ENCODE measurements around the gene RACGAP1. TPM values are rescaled to one million over a fixed set of nuclear protein-coding genes. Genes with fewer than 3 reads are reported as not detected.

Gene RACGAP1
- total and polyA plus RNA-seq, 2 donors (not counting 1 experiment from before 2014, with no cell fraction given) = 4.1 to 14.2 TPM

GRCh38 chr12:50017641-50018040 lies 7.7 kb downstream of the RACGAP1 start:
- no peak overlapping the region for H3K27ac Mint-ChIP-seq
- no peaks in the 10 kb centered on the region for H3K9me3 Mint-ChIP-seq (ENCODE audit: insufficient read depth)
- 80% methylated on average over 1 of the region's 6 CpGs for WGBS (ENCODE audit: insufficient coverage)
- no peak overlapping the region for H3K4me2 ChIP-seq (replicated peaks; ENCODE audit: low read depth, low read length, poor library complexity, severe bottlenecking)
- H2AFZ ChIP-seq (ENCODE audit: insufficient read depth, low read depth, low read length, poor library complexity, severe bottlenecking) = no peak overlapping the region
- POLR2A ChIA-PET = no interaction called here
- ATAC-seq (ENCODE audit: low read depth) = no peak
- TF ChIP-seq, protein P1, sequence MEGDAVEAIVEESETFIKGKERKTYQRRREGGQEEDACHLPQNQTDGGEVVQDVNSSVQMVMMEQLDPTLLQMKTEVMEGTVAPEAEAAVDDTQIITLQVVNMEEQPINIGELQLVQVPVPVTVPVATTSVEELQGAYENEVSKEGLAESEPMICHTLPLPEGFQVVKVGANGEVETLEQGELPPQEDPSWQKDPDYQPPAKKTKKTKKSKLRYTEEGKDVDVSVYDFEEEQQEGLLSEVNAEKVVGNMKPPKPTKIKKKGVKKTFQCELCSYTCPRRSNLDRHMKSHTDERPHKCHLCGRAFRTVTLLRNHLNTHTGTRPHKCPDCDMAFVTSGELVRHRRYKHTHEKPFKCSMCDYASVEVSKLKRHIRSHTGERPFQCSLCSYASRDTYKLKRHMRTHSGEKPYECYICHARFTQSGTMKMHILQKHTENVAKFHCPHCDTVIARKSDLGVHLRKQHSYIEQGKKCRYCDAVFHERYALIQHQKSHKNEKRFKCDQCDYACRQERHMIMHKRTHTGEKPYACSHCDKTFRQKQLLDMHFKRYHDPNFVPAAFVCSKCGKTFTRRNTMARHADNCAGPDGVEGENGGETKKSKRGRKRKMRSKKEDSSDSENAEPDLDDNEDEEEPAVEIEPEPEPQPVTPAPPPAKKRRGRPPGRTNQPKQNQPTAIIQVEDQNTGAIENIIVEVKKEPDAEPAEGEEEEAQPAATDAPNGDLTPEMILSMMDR (IDR thresholded peaks at IDR 0.05) = no peak
- no peak for TF ChIP-seq EZH2 (IDR thresholded peaks at IDR 0.05; ENCODE audit: borderline replicate concordance, insufficient read depth, low read depth, low read length, poor library complexity, severe bottlenecking)
- H3K79me2 ChIP-seq (ENCODE audit: control insufficient read depth, insufficient read depth, low read length) = peaks cover 59% of the 10 kb centered on the region
- H3K27me3 ChIP-seq (replicated peaks in 1 of 4; ENCODE audit: control extremely low read depth in 1 of 4, control insufficient read depth in 3 of 4, insufficient read depth in 4 of 4, low read length in 3 of 4) = no peaks in the 10 kb centered on the region
- no peak overlapping the region for H3K4me3 Mint-ChIP-seq
- H3K27me3 Mint-ChIP-seq = no peaks in the 10 kb centered on the region
- no peak overlapping the region for H3K9ac ChIP-seq (ENCODE audit: low read length)
- intact Hi-C loops (cut with micrococcal nuclease) = no loop called here
- H3K4me1 Mint-ChIP-seq = peaks cover 2% of the 10 kb centered on the region
- H3K9me3 ChIP-seq (ENCODE audit: control extremely low read depth in 1 of 3, control insufficient read depth in 2 of 3, insufficient read depth in 1 of 3, low read length in 2 of 3) = no peaks in the 10 kb centered on the region
- CTCF ChIA-PET = interaction anchor here (2.3 kb wide), 1 partner anchor 8 kb away, joined by 5 read pairs; no protein-coding TSS in a partner anchor
- H3K36me3 ChIP-seq (replicated peaks in 1 of 2; ENCODE audit: control extremely low read depth in 1 of 2, control insufficient read depth in 1 of 2, extremely low read depth in 1 of 2, insufficient read depth in 2 of 2, low read length in 1 of 2) = no peaks in the 10 kb centered on the region
- no peaks in the 10 kb centered on the region for H4K20me1 ChIP-seq (ENCODE audit: control insufficient read depth, insufficient read depth, low read length, poor library complexity, severe bottlenecking)
- no peaks in the 10 kb centered on the region for H3K4me1 ChIP-seq (ENCODE audit: control insufficient read depth in 2 of 2, insufficient read depth in 2 of 2, low read length in 2 of 2)
- H3K27ac ChIP-seq (ENCODE audit: low read length in 2 of 2) = no peak overlapping the region
- H3K4me3 ChIP-seq (ENCODE audit: control extremely low read depth in 1 of 5, extremely low read depth in 1 of 5, insufficient read depth in 1 of 5, low read depth in 2 of 5, low read length in 4 of 5) = no peak overlapping the region
- no peak for DNase-seq

GRCh38 chr12:50016501-50017475 lies 8.5 kb downstream of the RACGAP1 start:
- H3K9me3 Mint-ChIP-seq (ENCODE audit: insufficient read depth) = no peaks in the 10 kb centered on the region
- no peak overlapping the region for H3K4me2 ChIP-seq (replicated peaks; ENCODE audit: low read depth, low read length, poor library complexity, severe bottlenecking)
- peaks cover 2% of the 10 kb centered on the region for H3K4me1 Mint-ChIP-seq
- H3K27me3 ChIP-seq (replicated peaks in 1 of 4; ENCODE audit: control extremely low read depth in 1 of 4, control insufficient read depth in 3 of 4, insufficient read depth in 4 of 4, low read length in 3 of 4) = no peaks in the 10 kb centered on the region
- peaks cover 52% of the 10 kb centered on the region for H3K79me2 ChIP-seq (ENCODE audit: control insufficient read depth, insufficient read depth, low read length)
- no peaks in the 10 kb centered on the region for H4K20me1 ChIP-seq (ENCODE audit: control insufficient read depth, insufficient read depth, low read length, poor library complexity, severe bottlenecking)
- H3K4me3 Mint-ChIP-seq = no peak overlapping the region
- H3K9ac ChIP-seq (ENCODE audit: low read length) = no peak overlapping the region
- TF ChIP-seq, protein P1 (IDR thresholded peaks at IDR 0.05) = no peak
- no peak for TF ChIP-seq EZH2 (IDR thresholded peaks at IDR 0.05; ENCODE audit: borderline replicate concordance, insufficient read depth, low read depth, low read length, poor library complexity, severe bottlenecking)
- intact Hi-C loops (cut with micrococcal nuclease) = no loop called here
- DNase-seq (no peak), ATAC-seq (ENCODE audit: low read depth) (no peak)
- no peaks in the 10 kb centered on the region for H3K4me1 ChIP-seq (ENCODE audit: control insufficient read depth in 2 of 2, insufficient read depth in 2 of 2, low read length in 2 of 2)
- 100% methylated on average over 5 of the region's 10 CpGs for WGBS (ENCODE audit: insufficient coverage)
- no peaks in the 10 kb centered on the region for H3K27me3 Mint-ChIP-seq
- ChIA-PET POLR2A (no interaction called here), CTCF (interaction anchor here (0.9 to 1.4 kb wide), 2 partner anchors 22 to 39 kb away, joined by 5 to 6 read pairs; no protein-coding TSS in a partner anchor)
- H3K27ac ChIP-seq (ENCODE audit: low read length in 2 of 2) = no peak overlapping the region
- H3K36me3 ChIP-seq (replicated peaks in 1 of 2; ENCODE audit: control extremely low read depth in 1 of 2, control insufficient read depth in 1 of 2, extremely low read depth in 1 of 2, insufficient read depth in 2 of 2, low read length in 1 of 2) = no peaks in the 10 kb centered on the region
- no peaks in the 10 kb centered on the region for H3K9me3 ChIP-seq (ENCODE audit: control extremely low read depth in 1 of 3, control insufficient read depth in 2 of 3, insufficient read depth in 1 of 3, low read length in 2 of 3)
- H3K27ac Mint-ChIP-seq = no peak overlapping the region
- no peak overlapping the region for H3K4me3 ChIP-seq (ENCODE audit: control extremely low read depth in 1 of 5, extremely low read depth in 1 of 5, insufficient read depth in 1 of 5, low read depth in 2 of 5, low read length in 4 of 5)
- no peak overlapping the region for H2AFZ ChIP-seq (ENCODE audit: insufficient read depth, low read depth, low read length, poor library complexity, severe bottlenecking)

Measured in B cell (primary cell).